GM20431 (cell line): ENCODE data around the gene NIT2.
"Not testable (repeated sequence)": the region's sequence is repeated elsewhere in the genome, so short reads cannot be mapped to it uniquely, and the experiment has no call there.

ENCODE experiments used
- in situ Hi-C: fragments of 300-500 bp; cut with MseI, MboI; formaldehyde crosslinking; loops from one replicate; pipeline ENCODE4 v1.15.0; 2020; ENCODE audit warnings: low sequenced_read_pairs; ENCODE audit not compliant: unreplicated experiment

Gene NIT2

GRCh38 chr3:100335434-100335833 is 877 bp downstream of the NIT2 start:
- in situ Hi-C loops: no loop called here

GRCh38 chr3:100336229-100336628 is 1.7 kb downstream of the NIT2 start:
- in situ Hi-C loops: not testable (repeated sequence)

DNA sequence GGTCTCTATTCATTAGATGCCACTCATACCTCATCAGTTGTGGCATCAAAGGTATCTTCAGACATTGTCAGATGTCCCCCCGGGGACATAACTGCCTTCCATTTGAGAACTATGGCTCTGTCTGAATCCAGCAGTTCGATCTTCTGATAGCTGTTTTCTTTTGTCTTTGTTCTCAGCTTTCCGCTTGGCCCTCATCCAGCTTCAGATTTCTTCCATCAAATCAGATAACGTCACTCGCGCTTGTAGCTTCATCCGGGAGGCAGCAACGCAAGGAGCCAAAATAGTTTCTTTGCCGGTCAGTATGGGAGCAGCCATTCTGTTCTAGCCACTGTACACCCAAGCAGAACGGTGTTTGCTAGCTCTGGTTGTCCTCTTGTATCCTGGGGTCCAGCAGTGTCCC is 4.4 kb downstream of the NIT2 start:
- in situ Hi-C loops: no loop called here

- in situ Hi-C loops: no loop called here
Measured at GRCh38 chr3:100339786-100340185, 5.2 kb downstream of the NIT2 start.

- in situ Hi-C loops: no loop called here
Measured at GRCh38 chr3:100340527-100340926, 6.0 kb downstream of the NIT2 start.

DNA sequence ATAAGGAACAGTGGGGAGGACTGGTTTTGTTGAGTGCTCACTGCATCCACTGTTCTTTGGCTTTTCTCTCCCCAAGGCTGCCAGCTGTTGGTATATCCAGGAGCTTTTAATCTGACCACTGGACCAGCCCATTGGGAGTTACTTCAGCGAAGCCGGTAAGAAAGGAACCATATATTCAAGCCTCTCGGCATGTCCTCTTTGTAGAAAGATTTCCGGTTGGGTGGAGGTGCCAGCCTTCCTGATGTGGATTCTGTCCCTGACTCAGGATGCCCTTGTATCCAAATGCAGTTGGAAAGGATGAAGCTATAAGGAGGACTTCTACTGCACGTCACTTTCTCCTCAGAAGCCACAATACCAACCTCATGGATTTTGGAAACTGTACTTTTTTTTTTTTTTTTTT is 14.2 kb downstream of the NIT2 start:
- in situ Hi-C loops: no loop called here

GRCh38 chr3:100351770-100352169 is 17.2 kb downstream of the NIT2 start:
- in situ Hi-C loops: not testable (repeated sequence)

- in situ Hi-C loops: no loop called here
Measured at GRCh38 chr3:100352296-100353231, 18.0 kb downstream of the NIT2 start.

- in situ Hi-C loops: no loop called here
Measured at GRCh38 chr3:100354850-100355249, 20.3 kb downstream of the NIT2 start.

DNA sequence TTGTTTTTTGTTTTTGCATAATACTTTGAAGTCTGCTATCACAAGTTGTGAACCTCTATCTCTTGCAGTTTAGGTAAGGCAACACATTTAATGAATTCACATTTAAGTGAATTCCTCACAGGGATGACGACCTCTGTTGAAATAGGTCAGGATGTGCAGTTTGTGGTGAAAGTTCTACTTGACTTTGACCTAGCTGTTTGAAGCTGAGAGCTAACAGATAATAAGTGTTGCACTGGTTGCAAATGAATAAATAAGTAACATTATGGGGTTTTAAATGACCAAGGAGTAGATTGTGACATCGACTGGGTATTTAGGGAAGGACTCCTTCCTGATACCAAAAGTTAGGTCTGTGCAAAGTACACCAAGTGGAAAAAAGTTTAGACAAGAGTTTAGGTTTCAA is 23.9 kb downstream of the NIT2 start:
- in situ Hi-C loops: no loop called here

GRCh38 chr3:100359035-100359434 is 24.5 kb downstream of the NIT2 start:
- in situ Hi-C loops: no loop called here

- in situ Hi-C loops: no loop called here
Measured at GRCh38 chr3:100360757-100361496, 26.4 kb downstream of the NIT2 start.

DNA sequence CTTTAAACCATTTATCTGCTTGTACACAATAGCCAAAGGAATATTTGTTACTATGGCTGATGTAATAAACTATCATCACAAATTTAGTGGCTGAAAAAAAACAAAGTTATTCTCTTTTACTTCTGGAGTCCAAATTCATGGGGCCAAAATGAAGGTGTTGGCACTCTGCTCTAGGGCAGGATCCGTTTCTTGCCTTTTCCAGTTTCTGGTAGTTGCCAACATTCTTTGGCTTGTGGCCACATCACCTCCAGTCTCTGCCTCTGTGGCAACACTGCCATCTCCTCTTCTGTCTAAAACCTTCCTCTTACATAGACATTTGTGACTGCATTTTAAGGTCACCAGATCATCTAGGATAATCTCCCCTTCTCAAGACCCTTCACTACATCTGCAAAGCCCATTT is 27.3 kb downstream of the NIT2 start:
- in situ Hi-C loops: no loop called here

DNA sequence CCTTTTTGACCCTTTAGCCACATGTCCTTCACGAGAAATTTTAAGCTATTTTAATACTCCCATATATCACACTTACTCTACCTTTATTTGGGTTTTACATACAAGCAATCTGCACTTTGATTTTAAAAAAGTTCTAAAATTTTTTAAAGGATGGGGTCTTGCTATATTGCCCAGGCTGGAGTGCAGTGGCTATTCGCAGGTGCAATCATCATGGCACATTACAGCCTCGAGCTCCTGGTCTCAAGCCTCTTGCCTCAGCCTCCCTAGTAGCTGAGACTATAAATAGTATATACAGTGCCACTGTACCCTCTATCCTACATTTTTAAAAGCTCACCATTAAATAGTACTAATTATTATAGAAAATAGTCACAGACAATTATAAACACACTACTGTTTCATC is 29.9 kb downstream of the NIT2 start:
- in situ Hi-C loops: no loop called here

DNA sequence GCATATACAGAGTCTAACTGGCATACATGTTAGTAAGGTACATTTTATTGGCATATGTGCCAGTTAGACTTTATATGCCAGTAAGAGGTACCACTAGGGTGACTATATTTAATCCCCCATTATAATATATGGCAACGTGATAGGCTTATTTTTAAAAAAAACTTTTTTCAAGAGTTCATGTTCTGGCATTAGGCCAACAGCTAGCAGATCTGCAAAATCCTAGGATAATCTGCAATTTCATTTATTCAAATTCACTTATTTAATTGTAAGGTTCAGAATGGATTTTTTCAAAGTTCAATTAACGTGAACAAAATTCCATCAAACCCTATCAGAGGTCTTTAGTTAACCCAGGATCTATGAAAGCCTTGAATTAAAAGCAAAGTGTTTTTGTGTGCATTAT is 31.9 kb downstream of the NIT2 start:
- in situ Hi-C loops: no loop called here

DNA sequence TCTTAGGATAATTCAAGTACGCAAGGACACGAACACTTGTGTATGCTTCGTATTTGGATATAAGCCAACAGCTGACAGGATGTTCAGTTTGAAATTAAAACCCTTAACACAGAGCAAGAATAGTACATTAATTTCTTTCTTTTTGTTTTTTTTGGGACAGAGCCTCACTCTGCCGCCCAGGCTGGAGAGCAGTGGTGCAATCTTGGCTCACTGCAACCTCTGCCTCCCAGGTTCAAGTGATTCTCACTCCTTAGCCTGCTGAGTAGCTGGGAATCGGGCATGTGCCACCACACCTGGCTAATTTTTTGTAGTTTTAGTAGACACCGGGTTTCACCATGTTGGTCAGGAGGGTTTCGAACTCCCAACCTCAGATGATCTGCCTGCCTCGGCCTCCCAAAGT is 33.9 kb downstream of the NIT2 start:
- in situ Hi-C loops: no loop called here

- in situ Hi-C loops: no loop called here
Measured at GRCh38 chr3:100370756-100371155, 36.2 kb downstream of the NIT2 start.

DNA sequence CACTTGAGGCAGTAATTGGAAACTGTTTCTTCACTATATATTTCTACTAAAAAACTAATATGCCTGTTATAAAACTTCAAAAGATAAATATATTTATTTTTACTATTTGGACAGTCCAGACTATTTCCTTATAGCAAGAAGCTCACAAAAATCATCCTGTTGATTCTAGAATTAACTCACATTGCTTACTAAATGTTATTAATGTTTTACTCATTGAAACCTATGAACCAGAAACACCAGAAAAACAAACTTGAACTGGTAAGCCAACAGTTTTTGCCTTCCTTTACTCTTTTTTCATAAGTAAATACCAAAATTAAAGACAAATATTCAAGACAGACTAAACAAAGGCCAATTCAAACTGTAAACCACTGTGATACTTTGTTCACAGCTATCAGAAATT is 40.0 kb downstream of the NIT2 start:
- in situ Hi-C loops: no loop called here

- in situ Hi-C loops: no loop called here
Measured at GRCh38 chr3:100376301-100376700, 41.7 kb downstream of the NIT2 start.

DNA sequence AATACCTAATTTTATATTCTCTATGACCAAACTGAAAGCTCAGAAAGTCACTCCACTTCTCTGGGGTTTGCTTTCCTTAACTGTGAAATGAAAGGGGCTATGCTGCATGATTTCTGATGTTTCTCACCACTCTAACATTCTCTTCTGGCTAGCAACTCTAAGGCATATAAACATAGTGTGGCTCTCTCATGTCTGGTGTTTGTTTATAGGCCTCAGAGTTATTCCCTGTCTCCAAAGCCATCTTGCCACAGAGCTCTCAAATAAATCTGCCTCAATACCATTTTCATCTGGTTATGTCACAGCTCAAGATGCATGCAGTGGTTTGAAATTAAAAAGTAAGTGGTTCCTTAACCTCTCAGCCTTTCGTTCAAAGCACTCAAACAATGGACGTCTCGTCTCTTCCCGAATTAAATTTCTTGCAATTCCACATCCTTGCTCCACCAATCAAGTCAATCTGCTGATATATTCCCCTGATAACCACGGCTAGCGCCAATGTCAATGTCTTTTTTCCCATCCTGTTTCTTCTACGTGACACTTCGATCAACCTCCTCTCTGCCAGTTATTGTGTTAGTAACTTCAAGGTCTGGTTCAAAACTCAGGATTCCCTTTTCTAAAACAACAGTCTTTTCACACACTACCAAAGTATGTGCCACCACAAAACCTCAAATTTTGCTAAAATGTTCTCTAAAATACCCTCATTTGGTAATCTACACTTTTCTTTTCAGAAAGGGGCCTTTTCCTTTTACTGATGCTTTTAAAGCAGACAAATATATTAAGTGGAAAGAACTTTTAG is 50.4 kb downstream of the NIT2 start:
- in situ Hi-C loops: no loop called here
